ENCODE measurements around the gene SOX14.

Gene SOX14

DNA sequence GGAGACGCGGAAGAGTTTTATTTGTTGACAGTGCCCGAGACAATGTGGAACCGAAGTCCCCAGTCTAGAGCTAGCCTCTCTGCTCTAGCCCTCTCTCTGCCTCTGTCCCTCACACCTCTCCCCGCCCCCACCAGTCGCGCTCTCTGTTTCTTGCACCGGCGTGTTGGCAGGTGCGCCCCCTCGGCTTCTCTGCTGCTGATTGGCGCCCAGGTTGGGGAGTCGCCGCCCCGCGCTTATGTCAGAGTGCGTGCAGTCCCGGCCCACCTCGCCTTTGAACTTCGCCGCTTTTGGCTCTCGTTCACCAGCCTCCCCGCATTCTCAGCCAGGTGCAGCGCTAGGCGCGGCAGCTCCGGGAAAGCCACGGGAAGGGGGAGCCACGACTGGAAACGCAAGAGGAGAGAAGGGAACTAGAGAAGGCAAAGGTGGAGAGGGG lies at the start of gene SOX14:
TSS of gene SOX14 (plus strand) at position 315 of the 433 bp plus-strand sequence. CDS start 470 bp downstream, outside the sequence.
- Mint-ChIP-seq H3K27ac (peak within 1 kb of the TSS in 1 of 2 donors; percentile 54), H3K9me3 (peaks cover 0 to 4% of the 10 kb centered on the region in 2 donors), H3K27me3 (peaks cover 99% of the 10 kb centered on the region), H3K4me1 (peaks cover 35% of the 10 kb centered on the region), H3K4me3 (peak within 1 kb of the TSS; percentile 5 to 56)
- DNase-seq (no peak), ATAC-seq (peak; percentile 34)

DNA sequence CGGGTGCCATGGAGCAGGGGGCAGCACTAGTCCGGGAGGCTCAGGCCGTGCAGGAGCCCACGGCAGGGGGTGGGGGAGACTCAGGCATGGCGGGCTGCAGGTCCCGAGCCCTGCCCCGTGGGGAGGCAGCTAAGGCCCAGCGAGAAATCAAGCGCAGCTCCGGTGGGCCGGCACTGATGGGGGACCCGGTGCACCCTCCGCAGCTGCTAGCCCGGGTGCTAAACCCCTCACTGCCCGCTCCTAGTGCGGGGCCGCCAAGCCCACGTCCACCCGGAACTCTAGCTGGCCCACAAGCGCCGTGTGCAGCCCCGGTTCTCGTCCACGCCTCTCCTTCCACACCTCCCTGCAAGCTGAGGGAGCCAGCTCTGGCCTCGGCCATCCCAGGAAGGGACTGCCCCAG lies 49.6 kb upstream of the SOX14 start:
- DNase-seq (no peak), ATAC-seq (no peak)
- Mint-ChIP-seq H3K4me3 (no peak overlapping the region), H3K4me1 (no peaks in the 10 kb centered on the region), H3K27me3 (no peaks in the 10 kb centered on the region), H3K9me3 (peaks cover 23 to 38% of the 10 kb centered on the region in 2 donors), H3K27ac (no peak overlapping the region)

DNA sequence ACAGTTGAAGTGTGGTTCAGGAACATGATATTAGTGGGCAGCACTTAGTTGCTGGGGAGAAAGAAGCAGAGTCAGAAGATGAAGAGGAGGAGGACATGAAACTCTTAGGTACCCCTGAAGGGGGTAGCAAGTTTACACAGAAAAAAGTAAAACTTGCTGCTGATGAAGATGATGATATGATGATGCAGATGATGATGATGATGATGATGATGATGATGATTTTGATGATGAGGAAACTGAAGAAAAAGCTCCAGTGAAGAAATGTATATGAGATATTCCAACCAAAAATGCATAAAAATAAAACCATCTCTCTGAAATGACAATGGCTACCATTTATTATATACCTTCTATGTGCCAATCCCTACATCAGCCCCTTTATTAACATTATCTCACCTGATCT lies 39.9 kb upstream of the SOX14 start:
- no peaks in the 10 kb centered on the region for H3K4me1 Mint-ChIP-seq
- no peak overlapping the region for H3K27ac Mint-ChIP-seq
- peaks cover 6 to 14% of the 10 kb centered on the region in 2 donors for H3K9me3 Mint-ChIP-seq
- DNase-seq (no peak), ATAC-seq (no peak)
- no peaks in the 10 kb centered on the region for H3K27me3 Mint-ChIP-seq
- H3K4me3 Mint-ChIP-seq, result no peak overlapping the region

DNA sequence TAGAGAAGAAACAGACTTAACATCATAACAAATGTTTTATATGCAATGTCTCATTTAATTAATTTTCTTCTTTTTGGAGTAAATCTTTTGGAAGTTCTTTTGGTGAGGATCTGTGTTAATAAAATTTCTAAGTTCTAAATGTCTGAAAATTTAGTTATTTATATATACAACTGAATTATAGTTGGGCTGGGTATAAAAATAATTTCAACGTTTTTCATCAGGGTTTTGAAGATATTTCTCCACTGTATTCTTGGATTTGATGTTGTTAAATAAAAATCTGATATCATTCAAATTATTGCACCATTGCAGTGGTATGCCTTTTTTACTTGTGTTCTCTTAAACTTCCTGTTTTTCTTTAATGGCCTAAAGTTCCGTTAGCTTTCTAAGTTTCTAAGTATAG lies 26.9 kb upstream of the SOX14 start:
- no peak for ATAC-seq
- Mint-ChIP-seq H3K27me3 (no peaks in the 10 kb centered on the region), H3K27ac (no peak overlapping the region), H3K4me3 (no peak overlapping the region), H3K9me3 (peaks cover 15 to 28% of the 10 kb centered on the region in 2 donors), H3K4me1 (no peaks in the 10 kb centered on the region)
- DNase-seq, result no peak

DNA sequence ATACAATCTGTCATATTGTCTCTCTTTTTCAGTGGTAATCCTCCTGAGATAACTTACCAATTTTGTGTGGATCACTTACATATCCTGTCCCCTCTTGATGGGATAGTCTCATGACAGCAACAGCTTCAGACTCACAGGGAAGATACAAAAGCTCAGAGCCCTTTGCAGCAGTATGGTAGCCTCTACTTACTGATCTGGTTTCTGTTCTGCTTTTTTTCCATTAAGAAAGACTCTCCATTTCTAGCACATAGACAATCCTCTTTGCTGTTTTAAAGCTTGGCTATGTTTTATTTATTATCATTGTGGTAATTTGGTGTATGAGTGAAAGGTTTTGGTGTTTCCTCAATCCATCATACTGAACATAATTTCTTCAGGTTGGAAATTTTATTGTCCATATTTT lies 25.4 kb upstream of the SOX14 start:
- Mint-ChIP-seq H3K9me3 (peaks cover 15 to 19% of the 10 kb centered on the region in 2 donors), H3K4me3 (no peak overlapping the region), H3K4me1 (no peaks in the 10 kb centered on the region), H3K27ac (no peak overlapping the region), H3K27me3 (no peaks in the 10 kb centered on the region)
- no peak for DNase-seq
- no peak for ATAC-seq

DNA sequence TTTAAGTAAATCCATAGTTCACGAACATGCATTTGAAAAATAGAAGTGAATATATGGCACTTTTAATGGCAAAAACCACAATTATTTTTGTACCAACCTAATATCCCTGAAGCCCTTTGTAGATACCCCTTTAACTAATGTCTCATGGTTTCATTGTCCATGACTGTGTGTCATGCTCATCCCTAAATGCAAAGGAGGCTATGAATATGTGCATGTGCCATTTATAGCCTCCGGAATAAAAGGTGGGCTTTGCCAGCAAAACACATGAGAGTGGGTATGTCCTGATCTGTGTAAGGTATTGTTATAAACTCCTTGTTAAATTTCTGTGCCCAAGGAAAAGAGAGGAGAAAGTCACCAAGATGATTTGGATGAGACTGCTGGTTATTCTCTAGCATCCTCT lies 20.5 kb upstream of the SOX14 start:
- H3K27me3 Mint-ChIP-seq, result peaks cover 18% of the 10 kb centered on the region
- H3K27ac Mint-ChIP-seq, result no peak overlapping the region
- H3K4me3 Mint-ChIP-seq, result no peak overlapping the region
- peaks cover 9 to 14% of the 10 kb centered on the region in 2 donors for H3K9me3 Mint-ChIP-seq
- H3K4me1 Mint-ChIP-seq, result no peaks in the 10 kb centered on the region
- DNase-seq (no peak), ATAC-seq (no peak)

DNA sequence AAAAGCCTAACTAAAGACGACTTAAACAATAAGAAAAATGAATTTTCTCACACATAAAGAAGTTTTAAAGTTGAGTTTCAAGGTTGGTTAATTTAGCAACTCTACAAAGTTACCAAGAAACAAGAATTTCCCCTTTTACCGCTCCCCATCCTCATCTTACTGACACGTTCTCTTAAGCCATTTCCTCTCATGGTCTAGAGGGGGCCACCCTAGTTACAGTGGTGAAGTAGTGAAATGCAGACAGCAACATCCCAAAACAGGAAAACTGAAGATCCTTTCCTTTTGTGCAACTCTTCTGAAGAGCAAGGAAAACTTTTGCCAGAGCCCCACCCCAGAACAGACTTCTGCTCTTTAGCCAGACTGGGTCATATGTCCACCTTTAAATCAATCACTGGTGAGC lies 17.3 kb upstream of the SOX14 start:
- Mint-ChIP-seq H3K27me3 (peaks cover 18% of the 10 kb centered on the region), H3K9me3 (peaks cover 9 to 16% of the 10 kb centered on the region in 2 donors), H3K4me3 (no peak overlapping the region), H3K27ac (no peak overlapping the region), H3K4me1 (no peaks in the 10 kb centered on the region)
- ATAC-seq (no peak), DNase-seq (no peak)

DNA sequence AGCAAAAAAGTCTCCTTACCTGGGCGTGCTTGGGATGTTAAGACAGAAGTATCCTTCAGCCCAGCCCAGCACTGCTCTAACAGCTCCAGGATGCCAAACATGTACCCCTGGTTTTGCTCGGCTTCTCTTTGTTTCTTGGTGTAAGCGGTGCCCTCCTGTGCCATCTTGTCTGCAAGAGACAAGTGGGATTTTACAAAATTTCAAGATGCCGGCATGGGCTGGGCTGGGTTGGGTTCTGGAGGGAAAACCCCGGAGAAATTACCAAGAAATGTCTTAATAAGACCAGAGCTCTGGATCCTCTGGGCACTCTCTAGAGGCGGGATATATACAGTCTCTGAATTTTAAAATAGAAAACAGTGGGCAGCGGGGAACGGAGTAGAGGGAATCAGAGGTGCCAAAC lies 4.6 kb upstream of the SOX14 start:
- DNase-seq (no peak), ATAC-seq (no peak)
- H3K4me3 Mint-ChIP-seq, result no peak overlapping the region
- H3K4me1 Mint-ChIP-seq, result peaks cover 13% of the 10 kb centered on the region
- H3K27ac Mint-ChIP-seq, result no peak overlapping the region
- H3K9me3 Mint-ChIP-seq, result peaks cover 7 to 14% of the 10 kb centered on the region in 2 donors
- H3K27me3 Mint-ChIP-seq, result peaks cover 54% of the 10 kb centered on the region

DNA sequence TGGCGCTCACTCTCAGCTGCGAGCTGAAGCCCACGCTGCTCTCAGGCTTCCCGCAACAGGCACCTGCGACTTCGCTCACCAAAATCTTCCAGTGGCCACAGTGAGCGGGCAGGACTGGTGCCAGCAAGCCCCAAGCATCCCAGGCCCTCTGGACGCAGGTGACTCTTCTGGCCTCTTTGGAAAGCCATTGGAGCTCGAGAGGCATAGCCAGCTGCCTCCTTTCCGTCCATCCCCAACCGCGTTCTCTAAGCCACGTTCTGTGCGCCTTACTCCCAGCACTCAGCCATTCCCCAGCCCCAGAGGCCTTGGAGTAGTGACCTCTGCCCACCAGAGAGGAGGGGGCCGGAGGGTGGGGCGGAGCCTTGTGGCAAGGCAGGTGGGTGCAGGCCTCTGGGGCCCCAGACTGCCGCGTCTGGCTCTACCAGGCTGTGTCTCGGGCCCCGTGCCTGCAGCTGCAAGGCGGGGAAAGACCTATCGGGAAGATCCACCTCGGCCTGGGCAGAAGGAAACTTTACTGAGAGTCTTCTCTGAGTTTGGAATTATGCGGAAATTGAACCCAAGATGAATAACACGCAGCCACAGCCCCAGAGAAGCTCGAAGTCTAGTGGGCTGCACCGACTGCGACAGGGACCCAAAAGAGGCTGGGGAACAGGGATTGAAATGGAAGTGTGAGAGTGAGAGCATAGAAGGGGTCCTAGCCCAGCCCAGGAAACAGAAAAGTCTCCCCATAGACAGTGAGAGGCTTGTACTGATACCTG lies 3.6 kb upstream of the SOX14 start:
- Mint-ChIP-seq H3K4me1 (peaks cover 17% of the 10 kb centered on the region), H3K9me3 (peaks cover 0 to 10% of the 10 kb centered on the region in 2 donors), H3K27me3 (peaks cover 64% of the 10 kb centered on the region), H3K27ac (no peak overlapping the region), H3K4me3 (no peak overlapping the region)
- DNase-seq, result no peak
- no peak for ATAC-seq

DNA sequence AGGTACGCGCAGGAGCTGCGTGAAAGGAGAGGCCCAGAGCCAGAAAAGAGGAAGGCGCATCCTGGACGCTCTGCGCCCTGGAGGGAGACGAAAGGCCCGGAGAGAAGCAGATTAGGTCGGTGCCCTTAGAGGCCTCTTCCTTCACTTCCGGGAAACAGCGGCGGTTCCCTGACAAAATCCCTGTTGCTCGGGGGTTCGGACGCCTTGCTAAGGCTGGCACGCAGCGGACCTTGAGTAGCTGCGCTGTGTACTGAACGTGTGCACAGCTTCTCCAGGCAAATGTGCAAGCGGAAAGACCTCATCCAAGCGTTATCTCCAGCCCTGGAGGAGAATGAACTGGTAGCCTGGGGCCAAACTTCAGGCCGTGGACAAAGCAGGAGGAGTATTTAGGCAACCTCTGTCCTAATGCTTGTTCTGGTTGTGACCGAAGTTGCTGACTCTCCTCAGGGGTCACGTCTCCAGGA lies 3.0 kb upstream of the SOX14 start:
- peaks cover 19% of the 10 kb centered on the region for H3K4me1 Mint-ChIP-seq
- no peak overlapping the region for H3K27ac Mint-ChIP-seq
- H3K9me3 Mint-ChIP-seq, result peaks cover 0 to 13% of the 10 kb centered on the region in 2 donors
- H3K27me3 Mint-ChIP-seq, result peaks cover 70% of the 10 kb centered on the region
- H3K4me3 Mint-ChIP-seq, result no peak overlapping the region
- DNase-seq (no peak), ATAC-seq (no peak)

DNA sequence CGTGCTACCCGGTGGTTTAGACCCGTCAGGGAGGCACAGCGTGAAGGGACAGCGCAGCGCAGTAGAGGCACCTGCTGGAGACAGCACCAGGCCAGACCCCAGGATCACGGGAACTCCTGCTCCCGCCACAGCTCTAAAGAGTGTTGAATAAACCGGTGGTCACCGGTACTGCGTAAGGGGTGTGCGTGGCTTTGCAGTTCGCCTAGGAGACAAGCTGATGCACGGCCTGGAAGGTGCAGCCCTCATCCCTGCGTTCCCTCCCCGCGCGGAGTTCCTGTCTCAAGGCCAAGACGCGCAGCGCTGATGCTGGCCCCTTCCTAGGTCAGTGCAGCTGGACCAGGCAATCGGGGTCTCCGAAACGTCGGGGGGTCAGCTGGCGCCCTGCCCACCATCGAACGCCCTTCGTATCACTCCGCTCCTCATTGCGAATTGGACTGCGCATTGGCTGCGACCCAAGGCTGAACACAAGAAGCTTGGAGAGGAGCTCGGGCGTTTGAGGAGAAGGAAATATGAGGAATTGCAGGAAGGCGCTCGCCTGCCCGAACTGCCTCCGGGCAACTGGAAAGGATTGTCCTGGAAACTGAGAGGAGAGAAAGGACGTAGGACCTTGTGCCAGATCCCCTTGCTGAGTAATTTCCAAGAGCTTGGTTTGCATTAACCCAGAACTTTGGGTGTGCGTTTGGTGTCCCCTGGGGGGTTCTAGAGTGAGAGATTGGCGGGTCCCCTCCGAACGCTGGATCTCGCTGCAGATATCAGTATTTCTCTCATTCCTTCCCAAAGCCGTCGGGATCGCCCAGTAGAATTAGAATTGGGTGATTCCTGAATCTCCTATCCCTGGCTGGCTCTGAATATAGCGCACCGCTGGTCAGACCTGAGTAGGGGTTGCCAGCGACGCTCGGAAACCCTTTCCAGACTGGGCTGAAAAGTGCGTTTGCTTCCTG lies 2.3 kb upstream of the SOX14 start:
- Mint-ChIP-seq H3K4me1 (peaks cover 19% of the 10 kb centered on the region), H3K27me3 (peaks cover 77% of the 10 kb centered on the region), H3K9me3 (peaks cover 0 to 7% of the 10 kb centered on the region in 2 donors), H3K27ac (no peak overlapping the region), H3K4me3 (no peak overlapping the region)
- no peak for DNase-seq
- ATAC-seq, result no peak

DNA sequence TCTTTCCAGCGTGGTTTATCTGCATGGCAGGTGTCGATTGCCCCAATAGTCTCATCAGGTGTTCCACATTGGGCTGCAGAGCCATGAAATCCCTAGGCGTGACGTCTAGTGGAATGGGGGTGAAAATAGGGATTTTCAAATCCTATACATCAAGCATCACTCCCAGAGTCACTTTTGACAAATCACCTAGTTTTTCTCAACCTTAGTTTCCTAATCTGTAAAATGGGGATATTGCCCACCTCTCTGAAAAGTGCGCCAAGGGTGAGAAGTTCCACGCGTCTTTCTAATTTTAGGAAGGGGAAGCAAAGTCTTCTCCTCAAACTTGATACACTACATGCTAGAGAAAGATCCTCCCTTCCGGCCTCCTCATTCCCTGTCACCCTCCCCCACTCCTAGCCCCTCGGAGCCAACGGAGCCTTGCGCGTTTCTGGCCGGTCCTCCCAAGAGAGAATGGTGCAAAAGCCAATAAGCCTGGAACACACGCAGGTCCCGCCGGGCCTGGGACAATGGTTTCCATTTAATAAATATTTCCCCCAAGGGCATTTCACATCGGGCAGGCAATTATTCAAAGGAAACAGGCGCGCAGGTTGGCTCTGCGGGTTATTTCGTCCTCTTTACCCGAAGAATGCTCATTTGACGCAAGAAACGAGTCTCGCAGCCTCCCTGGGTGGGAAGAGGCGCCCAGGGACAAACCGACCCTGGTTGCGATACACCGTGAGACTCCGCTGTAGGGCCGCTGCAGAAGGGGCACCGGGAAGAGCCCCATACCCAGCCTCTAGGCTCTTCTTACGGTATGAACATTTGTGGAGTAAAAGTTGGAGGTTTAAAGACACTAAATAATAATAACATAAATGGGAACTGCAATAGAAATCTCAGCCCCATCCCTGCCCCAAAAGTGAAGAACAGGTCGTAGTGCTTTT lies 1.2 kb upstream of the SOX14 start:
- no peak for ATAC-seq
- peaks cover 0 to 4% of the 10 kb centered on the region in 2 donors for H3K9me3 Mint-ChIP-seq
- peaks cover 88% of the 10 kb centered on the region for H3K27me3 Mint-ChIP-seq
- peak overlapping the region in 1 of 2 donors; percentile 54 for H3K27ac Mint-ChIP-seq
- H3K4me1 Mint-ChIP-seq, result peaks cover 24% of the 10 kb centered on the region
- DNase-seq, result no peak
- no peak overlapping the region for H3K4me3 Mint-ChIP-seq

DNA sequence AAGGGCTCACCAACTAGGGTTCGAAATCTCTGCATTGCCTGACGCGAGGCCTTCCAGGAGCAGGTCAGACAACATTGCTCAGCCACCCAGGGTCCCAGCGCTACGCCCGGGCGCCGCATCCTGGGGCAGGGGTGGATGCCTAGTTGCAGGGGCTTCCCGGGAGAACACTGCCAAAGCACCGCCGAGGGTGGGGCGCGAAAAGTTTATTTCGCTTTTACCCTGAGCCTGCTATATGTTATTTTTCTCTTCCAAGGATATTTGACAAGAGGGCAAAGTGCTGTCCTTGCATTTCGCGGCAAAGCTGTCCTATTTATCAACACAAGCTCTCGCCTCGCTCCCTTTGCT lies 549 bp upstream of the SOX14 start:
- H3K4me3 Mint-ChIP-seq, result peak overlapping the region; percentile 5 to 56
- DNase-seq (no peak), ATAC-seq (no peak)
- peaks cover 0 to 4% of the 10 kb centered on the region in 2 donors for H3K9me3 Mint-ChIP-seq
- peaks cover 30% of the 10 kb centered on the region for H3K4me1 Mint-ChIP-seq
- peak overlapping the region in 1 of 2 donors; percentile 54 for H3K27ac Mint-ChIP-seq
- H3K27me3 Mint-ChIP-seq, result peaks cover 94% of the 10 kb centered on the region

DNA sequence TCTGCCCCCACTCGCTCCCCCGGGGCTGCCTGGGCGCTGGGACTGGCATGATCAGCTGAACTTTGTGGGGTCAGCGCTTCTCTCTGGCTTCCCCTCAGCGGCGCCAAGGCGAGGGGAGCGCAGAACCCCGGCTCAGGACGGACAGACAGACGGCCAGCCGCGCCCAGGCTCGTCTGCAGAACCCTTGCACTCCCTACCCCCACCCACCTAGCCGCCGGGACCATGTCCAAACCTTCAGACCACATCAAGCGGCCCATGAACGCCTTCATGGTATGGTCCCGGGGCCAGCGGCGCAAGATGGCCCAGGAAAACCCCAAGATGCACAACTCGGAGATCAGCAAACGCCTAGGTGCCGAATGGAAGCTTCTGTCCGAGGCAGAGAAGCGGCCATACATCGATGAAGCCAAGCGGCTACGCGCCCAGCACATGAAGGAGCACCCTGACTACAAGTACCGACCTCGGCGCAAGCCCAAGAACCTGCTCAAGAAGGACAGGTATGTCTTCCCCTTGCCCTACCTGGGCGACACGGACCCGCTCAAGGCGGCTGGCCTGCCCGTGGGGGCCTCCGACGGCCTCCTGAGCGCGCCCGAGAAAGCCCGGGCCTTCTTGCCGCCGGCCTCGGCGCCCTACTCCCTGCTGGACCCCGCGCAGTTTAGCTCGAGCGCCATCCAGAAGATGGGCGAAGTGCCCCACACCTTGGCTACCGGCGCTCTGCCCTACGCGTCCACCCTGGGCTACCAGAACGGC lies 621 bp downstream of the SOX14 start:
- Mint-ChIP-seq H3K27me3 (peaks cover 100% of the 10 kb centered on the region), H3K4me1 (peaks cover 37% of the 10 kb centered on the region), H3K9me3 (peaks cover 0 to 4% of the 10 kb centered on the region in 2 donors), H3K4me3 (no peak overlapping the region), H3K27ac (no peak overlapping the region)
- ATAC-seq (no peak), DNase-seq (no peak)

All from stimulated activated naive CD8-positive, alpha-beta T cell treated with anti-CD3 and anti-CD28 coated beads, Interleukin-15, amount 100 ng/mL, for 72 hours (primary cell).